Vagina (tissue), 2 donors: ENCODE results near the gene MRPS34.

ENCODE experiments used
- CTCF ChIP-seq, 3 experiments: fragments of 450-650 bp in 2 of 3; fragments of 200-600 bp in 1 of 3; sonication (generic) in 1 of 3; IDR thresholded peaks; one replicate each; pipeline ENCODE4 v1.5.1; 2017 to 2019; ENCODE audit warnings: antibody characterized with exemption in 3 of 3, mild to moderate bottlenecking in 2 of 3, moderate library complexity in 2 of 3
- POLR2A ChIP-seq, 2 donors: fragments of 450-650 bp; IDR thresholded peaks; one replicate each; pipeline ENCODE4 v1.6.1; 2017; ENCODE audit warnings: antibody characterized with exemption in 2 of 2, mild to moderate bottlenecking in 2 of 2, moderate library complexity in 2 of 2
- POLR2AphosphoS5 ChIP-seq, 2 donors: sonication (generic); formaldehyde crosslinking; IDR thresholded peaks; one replicate each; pipeline ENCODE4 v1.9.0; 2017; ENCODE audit warnings: antibody characterized with exemption in 2 of 2, mild to moderate bottlenecking in 2 of 2, low read depth in 1 of 2; ENCODE audit not compliant: insufficient read depth in 1 of 2

DNA sequence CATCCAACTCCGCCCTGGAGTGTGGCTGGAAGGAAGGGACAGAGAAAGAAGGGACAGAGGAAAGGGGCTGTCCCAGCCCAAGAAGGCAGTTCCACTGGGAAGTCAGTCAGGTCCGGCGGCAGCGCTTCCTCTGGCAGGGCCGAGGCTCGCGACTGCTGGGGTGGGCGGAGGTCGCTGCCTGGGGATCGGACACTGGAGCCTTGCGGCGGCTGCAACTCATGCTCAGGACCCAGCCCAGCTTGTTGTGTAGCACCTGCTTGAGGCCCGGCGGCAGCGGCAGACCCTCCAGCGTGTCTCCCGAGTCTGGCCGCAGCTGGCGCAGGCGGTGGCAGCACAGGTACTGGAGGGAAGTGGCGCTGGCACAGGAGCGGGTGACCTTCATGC, 4.0 kb upstream of the MRPS34 start:
- TF ChIP-seq POLR2AphosphoS5 (IDR thresholded peaks at IDR 0.05; ENCODE audit: insufficient read depth in 1 of 2, low read depth in 1 of 2) (no peak), CTCF (IDR thresholded peaks at IDR 0.05) (no peak), POLR2A (IDR thresholded peaks at IDR 0.05) (no peak)
